Smooth muscle cell (in vitro differentiated cells): ENCODE data around the gene KPNA1. TPM values are rescaled to one million over a fixed set of nuclear protein-coding genes. Genes with fewer than 3 reads are reported as not detected.

Source experiments
- DNase-seq: peaks from one replicate; lab custom pipeline; 2025; ENCODE audit not compliant: unreplicated experiment; lab: John Stamatoyannopoulos, UW
- H2AFZ ChIP-seq: fragments of 200-600 bp; sonication (generic); 2 replicates; pipeline ENCODE4 v1.6.0; 2016; ENCODE audit warnings: antibody characterized with exemption, low read depth, mild to moderate bottlenecking
- H3F3A ChIP-seq: fragments of 200-600 bp; sonication (generic); 2 replicates; pipeline ENCODE4 v1.6.0; 2017; ENCODE audit warnings: antibody characterized with exemption, low read depth
- H3K27ac ChIP-seq: fragments of 200-600 bp; sonication (generic); 2 replicates; pipeline ENCODE4 v1.5.1; 2016; ENCODE audit warnings: low read depth, mild to moderate bottlenecking
- H3K27me3 ChIP-seq: fragments of 200-600 bp; sonication (generic); 2 replicates; pipeline ENCODE4 v1.6.1; 2016; ENCODE audit warnings: low read depth, mild to moderate bottlenecking
- H3K36me3 ChIP-seq: fragments of 200-600 bp; sonication (generic); 2 replicates; pipeline ENCODE4 v1.5.1; 2016; ENCODE audit warnings: low read depth
- H3K4me1 ChIP-seq: fragments of 200-600 bp; sonication (generic); 2 replicates; pipeline ENCODE4 v1.5.1; 2016; ENCODE audit warnings: low read depth
- H3K4me2 ChIP-seq: fragments of 200-600 bp; sonication (generic); 2 replicates; pipeline ENCODE4 v1.6.0; 2016; ENCODE audit warnings: mild to moderate bottlenecking
- H3K4me3 ChIP-seq: fragments of 200-600 bp; sonication (generic); 2 replicates; pipeline ENCODE4 v1.5.1; 2016; ENCODE audit warnings: mild to moderate bottlenecking
- H3K79me2 ChIP-seq: fragments of 200-600 bp; sonication (generic); 2 replicates; pipeline ENCODE4 v1.6.0; 2016; ENCODE audit warnings: low read depth, mild to moderate bottlenecking
- H3K9ac ChIP-seq: fragments of 200-600 bp; sonication (generic); 2 replicates; pipeline ENCODE4 v1.6.0; 2016; ENCODE audit warnings: low read depth
- H3K9me3 ChIP-seq: fragments of 200-600 bp; sonication (generic); replicated peaks from 2 replicates; pipeline ENCODE4 v1.5.1; 2016; ENCODE audit warnings: low read depth
- H4K20me1 ChIP-seq: fragments of 200-600 bp; sonication (generic); 2 replicates; pipeline ENCODE4 v1.6.0; 2016; ENCODE audit warnings: low read depth
- WGBS: methylation state at CpG from one replicate; pipeline ENCODE4 v1.1.7; 2016; ENCODE audit warnings: low lambda C conversion rate; 5-methylcytosine and 5-hydroxymethylcytosine counted together
- polyA plus RNA-seq: library from polyadenylated mRNA; unstranded; fragments of >200 nt; fragmentation: Nextera tagmentation; extraction: Ambion mirVana; gene quantifications from 2 replicates; pipeline ENCODE4 v1.2.1, GENCODE V29; 2016
- total RNA-seq: library from RNA; depleted of rRNA; stranded (reverse); fragments of >200 nt; gene quantifications from 2 replicates; pipeline ENCODE4 v1.2.3, GENCODE V29; 2014
- TF ChIP-seq, protein P1 (sequence below): fragments of 200-600 bp; sonication (generic); IDR thresholded peaks from 2 replicates; pipeline ENCODE4 v1.5.1; 2017; ENCODE audit warnings: borderline replicate concordance, mild to moderate bottlenecking, antibody characterized with exemption; ENCODE audit not compliant: insufficient read depth, poor library complexity, severe bottlenecking

KPNA1 gene
- total and polyA plus RNA-seq, 2 experiments from 2014 or later, result 34.6 to 37.9 TPM

DNA sequence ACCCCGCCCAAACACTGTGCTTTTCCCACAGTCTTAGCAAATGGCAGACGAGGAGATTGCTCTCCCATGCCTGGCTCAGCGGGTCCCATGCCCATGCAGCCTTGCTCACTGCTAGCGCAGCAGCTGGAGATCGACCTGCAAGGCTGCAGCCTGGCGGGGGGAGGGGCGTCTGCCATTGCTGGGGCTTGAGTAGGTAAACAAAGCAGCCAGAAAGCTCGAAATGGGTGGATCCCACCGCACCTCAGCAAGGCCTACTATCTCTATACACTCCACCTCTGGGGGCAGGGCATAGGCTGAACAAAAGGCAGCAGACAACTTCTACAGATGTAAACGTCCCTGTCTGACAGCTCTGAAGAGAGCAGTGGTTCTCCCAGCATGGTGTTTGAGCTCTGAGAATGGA lies 71.6 kb downstream of the KPNA1 start:
- Histone ChIP-seq H3K36me3 (peaks cover 17% of the 10 kb centered on the region), H3F3A (no peaks in the 10 kb centered on the region), H3K9me3 (no peaks in the 10 kb centered on the region), H2AFZ (no peak overlapping the region), H3K27me3 (no peaks in the 10 kb centered on the region), H3K4me3 (no peak overlapping the region), H3K4me2 (no peak overlapping the region), H3K4me1 (no peaks in the 10 kb centered on the region), H3K27ac (peak overlapping the region; percentile 57), H3K79me2 (peaks cover 22% of the 10 kb centered on the region), H3K9ac (no peak overlapping the region), H4K20me1 (peaks cover 12% of the 10 kb centered on the region)
- 51% methylated on average over 10 of the region's 10 CpGs for WGBS
- TF ChIP-seq, protein P1, sequence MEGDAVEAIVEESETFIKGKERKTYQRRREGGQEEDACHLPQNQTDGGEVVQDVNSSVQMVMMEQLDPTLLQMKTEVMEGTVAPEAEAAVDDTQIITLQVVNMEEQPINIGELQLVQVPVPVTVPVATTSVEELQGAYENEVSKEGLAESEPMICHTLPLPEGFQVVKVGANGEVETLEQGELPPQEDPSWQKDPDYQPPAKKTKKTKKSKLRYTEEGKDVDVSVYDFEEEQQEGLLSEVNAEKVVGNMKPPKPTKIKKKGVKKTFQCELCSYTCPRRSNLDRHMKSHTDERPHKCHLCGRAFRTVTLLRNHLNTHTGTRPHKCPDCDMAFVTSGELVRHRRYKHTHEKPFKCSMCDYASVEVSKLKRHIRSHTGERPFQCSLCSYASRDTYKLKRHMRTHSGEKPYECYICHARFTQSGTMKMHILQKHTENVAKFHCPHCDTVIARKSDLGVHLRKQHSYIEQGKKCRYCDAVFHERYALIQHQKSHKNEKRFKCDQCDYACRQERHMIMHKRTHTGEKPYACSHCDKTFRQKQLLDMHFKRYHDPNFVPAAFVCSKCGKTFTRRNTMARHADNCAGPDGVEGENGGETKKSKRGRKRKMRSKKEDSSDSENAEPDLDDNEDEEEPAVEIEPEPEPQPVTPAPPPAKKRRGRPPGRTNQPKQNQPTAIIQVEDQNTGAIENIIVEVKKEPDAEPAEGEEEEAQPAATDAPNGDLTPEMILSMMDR, result no peak
- no peak for DNase-seq

DNA sequence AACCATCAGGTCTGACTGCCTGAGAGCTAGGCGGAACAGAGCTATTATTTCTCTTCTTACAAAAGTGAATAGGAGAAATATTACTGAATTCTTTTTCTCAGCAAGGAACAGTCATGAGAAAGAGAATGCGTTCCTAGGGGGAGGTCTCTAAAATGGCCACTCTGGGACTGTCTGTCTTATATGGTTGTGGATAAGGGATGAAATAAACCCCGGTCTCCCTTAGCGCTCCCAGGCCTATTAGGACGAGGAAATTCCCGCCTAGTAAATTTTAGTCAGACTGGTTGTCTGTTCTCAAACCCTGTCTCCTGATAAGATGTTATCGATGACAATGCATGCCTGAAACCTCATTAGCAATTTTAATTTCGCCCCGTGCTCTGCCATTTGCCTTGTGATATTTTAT lies 78.8 kb downstream of the KPNA1 start:
- H3K36me3 ChIP-seq, result peaks cover 34% of the 10 kb centered on the region
- H3K9ac ChIP-seq, result no peak overlapping the region
- no peak overlapping the region for H3K27ac ChIP-seq
- no peak for DNase-seq
- no peaks in the 10 kb centered on the region for H3K79me2 ChIP-seq
- 96% methylated on average over 9 of the region's 9 CpGs for WGBS
- H3K4me3 ChIP-seq, result no peak overlapping the region
- no peaks in the 10 kb centered on the region for H3F3A ChIP-seq
- H3K27me3 ChIP-seq, result no peaks in the 10 kb centered on the region
- H4K20me1 ChIP-seq, result no peaks in the 10 kb centered on the region
- H3K4me1 ChIP-seq, result no peaks in the 10 kb centered on the region
- no peak overlapping the region for H2AFZ ChIP-seq
- TF ChIP-seq, protein P1, result no peak
- H3K4me2 ChIP-seq, result no peak overlapping the region
- H3K9me3 ChIP-seq, result no peaks in the 10 kb centered on the region

DNA sequence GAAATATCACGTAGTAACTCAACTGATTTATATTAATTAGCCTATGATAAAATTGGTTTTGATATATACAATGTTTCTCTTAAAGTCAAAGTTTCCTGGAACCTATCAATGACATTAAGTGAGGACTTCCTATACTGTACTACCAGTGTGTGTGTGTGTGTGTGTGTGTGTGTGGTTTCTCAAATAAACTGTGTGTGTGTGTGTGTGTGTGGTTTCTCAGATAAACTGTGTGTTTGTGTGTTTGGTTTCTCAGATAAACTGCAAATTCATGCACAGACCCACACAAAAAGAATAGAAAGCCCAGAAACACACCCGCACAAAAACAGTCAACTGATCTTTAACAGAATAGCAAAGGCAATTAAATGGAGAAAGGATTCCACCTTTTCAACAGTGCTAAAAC lies 84.4 kb downstream of the KPNA1 start:
- H2AFZ ChIP-seq, result no peak overlapping the region
- no peaks in the 10 kb centered on the region for H3K27me3 ChIP-seq
- no peaks in the 10 kb centered on the region for H4K20me1 ChIP-seq
- H3K79me2 ChIP-seq, result no peaks in the 10 kb centered on the region
- H3K27ac ChIP-seq, result no peak overlapping the region
- no peak overlapping the region for H3K4me3 ChIP-seq
- no peak overlapping the region for H3K9ac ChIP-seq
- TF ChIP-seq, protein P1, result no peak
- no peaks in the 10 kb centered on the region for H3F3A ChIP-seq
- DNase-seq, result no peak
- peaks cover 10% of the 10 kb centered on the region for H3K36me3 ChIP-seq
- 93% methylated on average over 2 of the region's 2 CpGs for WGBS
- no peaks in the 10 kb centered on the region for H3K4me1 ChIP-seq
- H3K9me3 ChIP-seq, result no peaks in the 10 kb centered on the region
- no peak overlapping the region for H3K4me2 ChIP-seq

DNA sequence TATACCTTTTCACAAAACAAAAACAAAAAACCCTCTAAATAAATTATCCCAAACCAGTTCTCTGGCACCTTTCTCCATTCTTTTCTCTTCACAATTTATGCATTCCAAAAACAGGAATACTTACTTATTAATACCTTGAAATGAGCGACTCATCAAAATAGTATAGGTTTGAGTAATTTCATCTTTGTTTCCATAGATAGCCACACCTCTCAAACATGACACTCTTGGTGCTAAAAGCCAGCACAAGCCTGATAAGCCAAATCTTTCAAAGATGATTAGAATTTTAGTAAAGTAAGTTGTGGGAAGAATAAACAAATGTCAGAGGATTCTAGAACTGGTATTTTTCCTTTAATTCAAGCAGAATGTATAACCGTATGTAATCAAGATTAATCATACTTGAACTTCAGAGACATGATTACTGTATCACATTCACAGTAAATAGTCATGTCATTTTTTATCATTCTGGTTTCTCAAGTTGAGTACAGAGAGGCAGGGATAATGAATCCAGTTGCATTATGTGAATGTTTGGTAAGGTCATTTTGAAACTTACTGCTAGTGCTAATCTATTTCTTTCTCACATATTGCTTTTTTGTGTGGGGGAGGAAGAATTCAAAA lies 86.8 kb downstream of the KPNA1 start:
- H4K20me1 ChIP-seq, result no peaks in the 10 kb centered on the region
- no peak for DNase-seq
- H3K27me3 ChIP-seq, result no peaks in the 10 kb centered on the region
- H3K9me3 ChIP-seq, result no peaks in the 10 kb centered on the region
- no peaks in the 10 kb centered on the region for H3K4me1 ChIP-seq
- H3K36me3 ChIP-seq, result peaks cover 10% of the 10 kb centered on the region
- no peak overlapping the region for H3K4me2 ChIP-seq
- H3K9ac ChIP-seq, result no peak overlapping the region
- WGBS, result 95% methylated on average over 2 of the region's 2 CpGs
- TF ChIP-seq, protein P1, result no peak
- no peaks in the 10 kb centered on the region for H3K79me2 ChIP-seq
- peaks cover 6% of the 10 kb centered on the region for H3F3A ChIP-seq
- peak overlapping the region; percentile 7 for H3K27ac ChIP-seq
- H3K4me3 ChIP-seq, result no peak overlapping the region
- H2AFZ ChIP-seq, result no peak overlapping the region
